ENCODE results near the gene JTB. TPM values are rescaled to one million over a fixed set of nuclear protein-coding genes. Genes with fewer than 3 reads are reported as not detected.

The JTB gene
- total RNA-seq, 1 donor from 2014 or later, result 194 TPM

DNA sequence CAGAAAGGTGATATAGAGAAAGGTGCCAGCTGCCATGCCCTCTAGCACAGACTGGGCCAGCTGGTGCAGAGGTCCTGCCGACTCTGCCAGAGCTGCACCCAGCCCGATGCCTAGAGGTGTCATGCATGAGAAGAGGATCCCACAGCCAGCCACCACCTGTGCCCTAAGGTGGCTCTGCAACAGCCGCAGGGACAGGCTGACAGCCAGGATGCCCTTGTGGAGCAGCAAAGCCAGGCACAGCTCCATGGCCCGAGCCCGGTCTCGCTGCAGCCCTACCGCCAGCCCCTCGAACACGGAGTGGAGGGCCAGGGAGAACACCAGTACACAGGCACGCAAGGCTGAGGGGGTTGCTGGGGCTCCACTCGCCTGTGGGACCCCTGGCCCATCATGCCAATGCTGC is 17.3 kb downstream of the JTB start:
- intact Hi-C loops (cut with DNase I), result no loop called here
- Histone ChIP-seq H3K36me3 (peaks cover 0 to 9% of the 10 kb centered on the region in 2 donors), H3K4me1 (peaks cover 67% of the 10 kb centered on the region), H3K4me3 (no peak overlapping the region), H3K9me3 (no peaks in the 10 kb centered on the region), H3K27me3 (no peaks in the 10 kb centered on the region), H3K27ac (peak overlapping the region; percentile 90)
- no peak for DNase-seq (ENCODE audit: extremely low spot score in 2 of 2)
- TF ChIP-seq POLR2A (IDR thresholded peaks at IDR 0.05) (no peak), POLR2AphosphoS5 (IDR thresholded peaks at IDR 0.05; ENCODE audit: insufficient read depth in 1 of 2, low read depth in 1 of 2) (no peak), CTCF (IDR thresholded peaks at IDR 0.05) (no peak)

- TF ChIP-seq CTCF (IDR thresholded peaks at IDR 0.05) (no peak), POLR2A (IDR thresholded peaks at IDR 0.05) (no peak), POLR2AphosphoS5 (IDR thresholded peaks at IDR 0.05; ENCODE audit: insufficient read depth in 1 of 2, low read depth in 1 of 2) (no peak)
- intact Hi-C loops (cut with DNase I), result loop anchor here (10.0 kb wide), 1 partner anchor 285 kb away; the partner anchor contains the start of genes ILF2 and NPR1
- no peak for DNase-seq (ENCODE audit: extremely low spot score in 2 of 2)
- H3K36me3 ChIP-seq, result peaks cover 0 to 13% of the 10 kb centered on the region in 2 donors
- peaks cover 67% of the 10 kb centered on the region for H3K4me1 ChIP-seq
- H3K9me3 ChIP-seq, result no peaks in the 10 kb centered on the region
- no peak overlapping the region for H3K4me3 ChIP-seq
- no peaks in the 10 kb centered on the region for H3K27me3 ChIP-seq
- H3K27ac ChIP-seq, result peak overlapping the region; percentile 90
Observed at GRCh38 chr1:153959454-153959853, 18.0 kb downstream of the JTB start.

GRCh38 chr1:153958961-153959260 is 18.6 kb downstream of the JTB start:
- DNase-seq (ENCODE audit: extremely low spot score in 2 of 2), result no peak
- H3K27me3 ChIP-seq, result no peaks in the 10 kb centered on the region
- H3K36me3 ChIP-seq, result peaks cover 0 to 15% of the 10 kb centered on the region in 2 donors
- H3K27ac ChIP-seq, result peak overlapping the region; percentile 90
- peak overlapping the region; percentile 89 to 97 for H3K4me3 ChIP-seq
- TF ChIP-seq POLR2AphosphoS5 (IDR thresholded peaks at IDR 0.05; ENCODE audit: insufficient read depth in 1 of 2, low read depth in 1 of 2), result no peak
- TF ChIP-seq POLR2A (IDR thresholded peaks at IDR 0.05), result no peak
- no peak for TF ChIP-seq CTCF (IDR thresholded peaks at IDR 0.05)
- intact Hi-C loops (cut with DNase I), result loop anchor here (10.0 kb wide), 1 partner anchor 284 kb away; the partner anchor contains the start of genes ILF2 and NPR1
- H3K4me1 ChIP-seq, result peaks cover 64% of the 10 kb centered on the region
- no peaks in the 10 kb centered on the region for H3K9me3 ChIP-seq

GRCh38 chr1:153958111-153958960 is 19.1 kb downstream of the JTB start, which contains the start of gene CRTC2:
CRTC2 (minus strand) TSS chr1:153958612; CDS start chr1:153958497, 115 bp downstream.
- Histone ChIP-seq H3K4me1 (peaks cover 62% of the 10 kb centered on the region), H3K27ac (peak within 1 kb of the TSS; percentile 90), H3K4me3 (peak within 1 kb of the TSS; percentile 89 to 97), H3K27me3 (no peaks in the 10 kb centered on the region), H3K36me3 (peaks cover 0 to 15% of the 10 kb centered on the region in 2 donors), H3K9me3 (no peaks in the 10 kb centered on the region)
- TF ChIP-seq POLR2AphosphoS5 (IDR thresholded peaks at IDR 0.05; ENCODE audit: insufficient read depth in 1 of 2, low read depth in 1 of 2) (peak; percentile 86 to 96), CTCF (IDR thresholded peaks at IDR 0.05) (no peak), POLR2A (IDR thresholded peaks at IDR 0.05) (peak in 1 of 2 donors; percentile 75)
- DNase-seq (ENCODE audit: extremely low spot score in 2 of 2), result peak; percentile 99
- intact Hi-C loops (cut with DNase I), result loop anchor here (10.0 kb wide), 1 partner anchor 284 kb away; the partner anchor contains the start of genes ILF2 and NPR1

DNA sequence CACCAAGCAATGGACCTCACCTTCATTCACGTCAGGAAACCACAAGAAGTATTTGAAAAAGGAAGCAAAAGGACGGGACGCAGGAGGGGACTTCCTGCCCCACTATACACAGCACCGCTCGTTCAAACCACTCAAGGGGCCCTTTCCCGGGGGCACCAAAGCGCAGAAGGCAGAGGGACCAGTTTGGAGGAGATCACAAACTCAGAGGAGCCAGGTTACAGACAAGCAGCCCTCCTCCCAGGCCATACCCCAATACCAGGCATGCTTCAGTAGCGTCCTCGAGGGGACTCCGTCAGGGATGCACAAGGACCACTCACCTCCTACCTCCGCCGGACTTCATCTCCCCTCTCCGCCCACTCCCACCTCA is 19.7 kb downstream of the JTB start:
- no peaks in the 10 kb centered on the region for H3K9me3 ChIP-seq
- intact Hi-C loops (cut with DNase I), result loop anchor here (10.0 kb wide), 1 partner anchor 283 kb away; the partner anchor contains the start of genes ILF2 and NPR1
- peaks cover 59% of the 10 kb centered on the region for H3K4me1 ChIP-seq
- DNase-seq (ENCODE audit: extremely low spot score in 2 of 2), result no peak
- H3K36me3 ChIP-seq, result peaks cover 0 to 21% of the 10 kb centered on the region in 2 donors
- TF ChIP-seq POLR2A (IDR thresholded peaks at IDR 0.05) (no peak), CTCF (IDR thresholded peaks at IDR 0.05) (no peak), POLR2AphosphoS5 (IDR thresholded peaks at IDR 0.05; ENCODE audit: insufficient read depth in 1 of 2, low read depth in 1 of 2) (no peak)
- H3K27me3 ChIP-seq, result no peaks in the 10 kb centered on the region
- H3K27ac ChIP-seq, result peak overlapping the region; percentile 90
- peak overlapping the region; percentile 89 to 97 for H3K4me3 ChIP-seq
